A549 treated with RU486 at 1 μM for 4 hours (cell line): ENCODE data around the gene LIN7B. TPM values are rescaled to one million over a fixed set of nuclear protein-coding genes. Genes with fewer than 3 reads are reported as not detected.

Experiments
- total RNA-seq: library from RNA; stranded (reverse); fragments of 200-300 nt; extraction: Qiagen RNA extraction; gene quantifications from 5 replicates; pipeline ENCODE4 v1.2.3, GENCODE V29; 2022; ENCODE audit warnings: low read depth

Gene LIN7B
- 3.7 to 7.7 TPM (median 5.3 TPM) in 5 replicates for total RNA-seq

GRCh38 chr19:49113762-49114629 lies at the start of gene LIN7B:
LIN7B (plus strand) TSS chr19:49114370; CDS start chr19:49114405, 35 bp downstream.

GRCh38 chr19:49064768-49065611 lies 49.2 kb upstream of the LIN7B start, which contains the start of gene NTF4:
NTF4 (minus strand) TSS chr19:49064818; CDS start chr19:49061997, 2,821 bp downstream.

GRCh38 chr19:49085020-49085867 lies 28.9 kb upstream of the LIN7B start, which contains the start of gene SNRNP70:
SNRNP70 (plus strand) TSS chr19:49085451; CDS start chr19:49086415, 964 bp downstream.

GRCh38 chr19:49118565-49119410 lies 4.6 kb downstream of the LIN7B start, which contains the start of gene C19orf73:
C19orf73 (minus strand) TSS chr19:49119143; CDS start chr19:49119022, 121 bp downstream.

GRCh38 chr19:49119411-49120324 lies 5.5 kb downstream of the LIN7B start, which contains the start of gene PPFIA3:
PPFIA3 (plus strand) TSS chr19:49119544; CDS start chr19:49127874, 8,330 bp downstream.

GRCh38 chr19:49155005-49155819 lies 41.0 kb downstream of the LIN7B start, which contains the start of gene HRC:
HRC (minus strand) TSS chr19:49155396; CDS start chr19:49155237, 159 bp downstream.

GRCh38 chr19:49157445-49158224 lies 43.5 kb downstream of the LIN7B start, which contains the start of gene TRPM4:
TRPM4 (plus strand) TSS chr19:49157792; CDS start chr19:49157867, 75 bp downstream.

Other genes starting within 250 kb of the LIN7B start
- gene PLEKHA4, start 245.8 kb upstream of the LIN7B start, total RNA-seq = 1.5 to 3.0 TPM (median 2.4 TPM) in 5 replicates
- 98.8 to 159 TPM (median 116 TPM) in 5 replicates for gene PPP1R15A, start 241.9 kb upstream of the LIN7B start, total RNA-seq
- gene TULP2, start 215.6 kb upstream of the LIN7B start, total RNA-seq = not detected in 5 replicates
- 180 to 229 TPM (median 200 TPM) in 5 replicates for gene NUCB1, start 214.1 kb upstream of the LIN7B start, total RNA-seq
- 1.1 to 2.1 TPM (median 1.5 TPM) in 5 replicates for gene DHDH, start 180.7 kb upstream of the LIN7B start, total RNA-seq
- 272 to 404 TPM (median 350 TPM) in 5 replicates for gene BAX, start 159.5 kb upstream of the LIN7B start, total RNA-seq
- 18,656 to 25,483 TPM (median 19,849 TPM) in 5 replicates for gene FTL, start 149.1 kb upstream of the LIN7B start, total RNA-seq
- 16.4 to 21.4 TPM (median 17.5 TPM) in 5 replicates for gene GYS1, start 121.1 kb upstream of the LIN7B start, total RNA-seq
- gene RUVBL2, start 120.5 kb upstream of the LIN7B start, total RNA-seq = 230 to 241 TPM (median 232 TPM) in 5 replicates
- not detected in 5 replicates for gene LHB, start 97.3 kb upstream of the LIN7B start, total RNA-seq
- gene CGB3, start 90.0 kb upstream of the LIN7B start, total RNA-seq = 0.38 TPM in 1 of 5 replicates, not detected in the others
- 0.54 to 0.67 TPM in 2 of 5 replicates, not detected in the others for gene CGB2, start 82.5 kb upstream of the LIN7B start, total RNA-seq
- gene CGB1, start 77.5 kb upstream of the LIN7B start, total RNA-seq = not detected in 5 replicates
- 0.90 to 1.4 TPM (median 1.1 TPM) in 5 replicates for gene CGB5, start 70.5 kb upstream of the LIN7B start, total RNA-seq
- 3.3 to 5.1 TPM (median 4.0 TPM) in 5 replicates for gene CGB8, start 65.3 kb upstream of the LIN7B start, total RNA-seq
- gene CGB7, start 56.6 kb upstream of the LIN7B start, total RNA-seq = 0.16 to 0.82 TPM (median 0.61 TPM) in 5 replicates
- 0.17 to 0.65 TPM (median 0.29 TPM) in 5 replicates for gene NTF4, start 49.6 kb upstream of the LIN7B start, total RNA-seq
- not detected in 5 replicates for gene KCNA7, start 41.7 kb upstream of the LIN7B start, total RNA-seq
- gene SNRNP70, start 28.9 kb upstream of the LIN7B start, total RNA-seq = 293 to 368 TPM (median 338 TPM) in 5 replicates
- gene C19orf73, start 4.8 kb downstream of the LIN7B start, total RNA-seq = 0.93 to 3.1 TPM (median 2.2 TPM) in 5 replicates
- gene PPFIA3, start 5.2 kb downstream of the LIN7B start, total RNA-seq = 5.5 to 8.9 TPM (median 7.7 TPM) in 5 replicates
- not detected in 5 replicates for gene HRC, start 41.0 kb downstream of the LIN7B start, total RNA-seq
- 6.4 to 10.4 TPM (median 9.5 TPM) in 5 replicates for gene TRPM4, start 43.4 kb downstream of the LIN7B start, total RNA-seq
- 0.90 to 1.8 TPM (median 1.3 TPM) in 5 replicates for gene SLC6A16, start 210.8 kb downstream of the LIN7B start, total RNA-seq
- not detected in 5 replicates for gene CD37, start 221.0 kb downstream of the LIN7B start, total RNA-seq
- gene TEAD2, start 248.0 kb downstream of the LIN7B start, total RNA-seq = 13.9 to 21.0 TPM (median 17.2 TPM) in 5 replicates
- 0.37 to 1.0 TPM (median 0.48 TPM) in 5 replicates for gene DKKL1, start 249.5 kb downstream of the LIN7B start, total RNA-seq